ENCODE data around the gene CATSPERZ.

Gene CATSPERZ

GRCh38 chr11:64284962-64285884, 14.9 kb upstream of the CATSPERZ start, which contains the start of gene GPR137:
TSS of gene GPR137 (plus strand) at chr11:64285848. CDS start at chr11:64286525, 677 bp downstream.
- in situ Hi-C loops (cut with MboI; ENCODE audit: low sequenced_read_pairs), result no loop called here

- in situ Hi-C loops (cut with MboI; ENCODE audit: low sequenced_read_pairs), result no loop called here
Observed at GRCh38 chr11:64285885-64286800, 14.0 kb upstream of the CATSPERZ start.

- in situ Hi-C loops (cut with MboI; ENCODE audit: low sequenced_read_pairs), result no loop called here
Observed at GRCh38 chr11:64286801-64287159, 13.4 kb upstream of the CATSPERZ start.

DNA sequence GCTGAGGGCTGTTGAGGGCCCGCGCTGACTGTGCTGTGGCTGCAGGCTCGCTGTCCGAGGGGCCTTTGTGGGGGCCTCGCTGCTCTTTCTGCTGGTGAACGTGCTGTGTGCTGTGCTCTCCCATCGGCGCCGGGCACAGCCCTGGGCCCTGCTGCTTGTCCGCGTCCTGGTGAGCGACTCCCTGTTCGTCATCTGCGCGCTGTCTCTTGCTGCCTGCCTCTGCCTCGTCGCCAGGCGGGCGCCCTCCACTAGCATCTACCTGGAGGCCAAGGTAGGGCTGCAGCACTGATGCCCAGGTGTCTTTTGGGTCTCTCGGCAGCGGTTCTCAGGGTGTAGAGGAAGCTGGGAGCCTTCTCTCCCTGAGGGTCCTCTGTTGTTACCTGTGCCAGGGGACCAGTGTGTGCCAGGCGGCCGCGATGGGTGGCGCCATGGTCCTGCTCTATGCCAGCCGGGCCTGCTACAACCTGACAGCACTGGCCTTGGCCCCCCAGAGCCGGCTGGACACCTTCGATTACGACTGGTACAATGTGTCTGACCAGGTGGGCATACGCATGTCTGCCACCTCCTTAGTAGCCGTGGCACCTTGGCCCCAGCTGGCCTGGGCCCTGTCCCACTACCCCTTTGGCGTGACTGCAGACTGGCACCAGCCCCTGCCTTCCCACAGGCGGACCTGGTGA, 12.3 kb upstream of the CATSPERZ start:
- in situ Hi-C loops (cut with MboI; ENCODE audit: low sequenced_read_pairs), result no loop called here

DNA sequence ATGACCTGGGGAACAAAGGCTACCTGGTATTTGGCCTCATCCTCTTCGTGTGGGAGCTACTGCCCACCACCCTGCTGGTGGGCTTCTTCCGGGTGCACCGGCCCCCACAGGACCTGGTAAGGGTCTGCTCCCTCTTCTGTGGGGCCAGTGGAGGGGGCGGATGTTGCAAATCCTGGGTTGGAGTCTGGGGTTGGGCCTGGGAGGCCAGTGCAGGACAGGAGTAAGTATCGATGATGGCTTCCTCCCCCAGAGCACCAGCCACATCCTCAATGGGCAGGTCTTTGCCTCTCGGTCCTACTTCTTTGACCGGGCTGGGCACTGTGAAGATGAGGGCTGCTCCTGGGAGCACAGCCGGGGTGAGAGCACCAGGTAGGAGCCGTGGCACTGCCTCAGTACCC, 11.8 kb upstream of the CATSPERZ start:
- in situ Hi-C loops (cut with MboI; ENCODE audit: low sequenced_read_pairs), result no loop called here

GRCh38 chr11:64289002-64289564, 11.1 kb upstream of the CATSPERZ start:
- in situ Hi-C loops (cut with MboI; ENCODE audit: low sequenced_read_pairs), result no loop called here

- in situ Hi-C loops (cut with MboI; ENCODE audit: low sequenced_read_pairs), result no loop called here
Observed at GRCh38 chr11:64290352-64291261, 9.6 kb upstream of the CATSPERZ start.

- in situ Hi-C loops (cut with MboI; ENCODE audit: low sequenced_read_pairs), result no loop called here
Observed at GRCh38 chr11:64291262-64291751, 8.9 kb upstream of the CATSPERZ start, which contains the start of gene KCNK4. TSS of gene KCNK4 (plus strand) at chr11:64291302. CDS start at chr11:64293019, 1,717 bp downstream.

GRCh38 chr11:64291752-64292459, 8.3 kb upstream of the CATSPERZ start:
- in situ Hi-C loops (cut with MboI; ENCODE audit: low sequenced_read_pairs), result no loop called here

DNA sequence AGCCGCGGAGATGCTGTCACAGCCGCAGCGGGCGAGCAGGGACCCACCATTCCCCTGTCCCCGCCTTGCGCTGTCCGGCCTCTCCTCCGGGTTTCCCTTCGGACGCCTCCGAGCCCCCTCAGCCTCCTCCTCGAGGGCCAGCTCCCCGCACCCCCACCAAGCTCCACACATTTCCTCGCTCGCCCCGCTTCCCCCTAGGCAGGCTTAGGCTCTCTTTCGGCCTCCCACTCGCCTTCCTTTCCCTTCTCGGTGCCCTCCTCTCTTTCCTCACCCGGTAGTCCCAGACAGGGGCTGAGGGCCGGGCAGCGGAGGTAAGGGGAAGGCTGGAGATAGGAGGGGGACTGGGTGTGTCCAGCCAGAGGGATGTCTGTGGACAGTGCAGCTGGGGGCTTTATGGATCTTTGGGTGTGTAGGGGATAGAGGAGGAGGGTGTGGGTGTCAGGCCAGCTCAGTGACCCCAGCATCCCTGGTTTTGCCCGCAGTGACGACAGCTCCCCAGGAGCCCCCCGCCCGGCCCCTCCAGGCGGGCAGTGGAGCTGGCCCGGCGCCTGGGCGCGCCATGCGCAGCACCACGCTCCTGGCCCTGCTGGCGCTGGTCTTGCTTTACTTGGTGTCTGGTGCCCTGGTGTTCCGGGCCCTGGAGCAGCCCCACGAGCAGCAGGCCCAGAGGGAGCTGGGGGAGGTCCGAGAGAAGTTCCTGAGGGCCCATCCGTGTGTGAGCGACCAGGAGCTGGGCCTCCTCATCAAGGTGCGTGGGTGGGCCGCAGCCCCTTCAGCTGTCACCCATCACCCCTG, 7.5 kb upstream of the CATSPERZ start:
- in situ Hi-C loops (cut with MboI; ENCODE audit: low sequenced_read_pairs), result no loop called here

DNA sequence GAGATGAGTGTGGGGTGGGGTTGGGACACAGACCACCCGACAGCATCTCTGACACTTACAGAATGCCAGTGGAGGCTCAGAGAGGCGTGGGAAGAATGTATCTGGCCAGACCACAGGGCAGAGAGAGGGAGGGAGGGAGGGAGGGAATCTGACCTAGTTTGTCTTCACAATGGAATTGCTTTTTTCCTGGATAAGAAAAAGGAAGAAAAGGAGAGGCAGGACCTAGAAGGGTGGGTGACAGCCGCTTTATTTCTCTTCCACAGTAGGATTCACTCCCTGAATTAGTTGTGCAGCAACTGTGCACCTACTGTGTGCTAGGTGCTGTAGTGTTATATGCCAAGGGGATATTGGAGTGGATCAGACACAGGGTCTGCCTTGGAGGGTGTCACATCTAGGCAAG, 5.4 kb upstream of the CATSPERZ start:
- in situ Hi-C loops (cut with MboI; ENCODE audit: low sequenced_read_pairs), result no loop called here

DNA sequence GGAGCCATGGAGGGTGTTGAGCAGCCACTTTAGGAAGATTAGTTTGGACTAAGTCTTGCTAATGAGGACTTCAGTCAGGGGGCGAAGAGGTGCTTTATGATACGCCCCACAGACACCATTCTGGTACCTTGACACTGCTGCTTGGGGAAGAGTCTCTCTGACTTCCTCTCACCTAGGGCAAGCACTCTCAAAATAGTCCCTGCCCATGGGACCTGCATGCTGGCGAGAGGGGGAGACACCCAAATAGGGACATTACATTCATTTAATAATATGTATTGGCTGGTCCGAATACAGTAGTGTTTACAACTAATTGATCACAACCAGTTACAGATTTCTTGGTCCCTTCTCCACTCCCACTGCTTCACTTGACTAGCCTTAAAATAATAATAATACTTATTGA, 4.4 kb upstream of the CATSPERZ start:
- in situ Hi-C loops (cut with MboI; ENCODE audit: low sequenced_read_pairs), result no loop called here

DNA sequence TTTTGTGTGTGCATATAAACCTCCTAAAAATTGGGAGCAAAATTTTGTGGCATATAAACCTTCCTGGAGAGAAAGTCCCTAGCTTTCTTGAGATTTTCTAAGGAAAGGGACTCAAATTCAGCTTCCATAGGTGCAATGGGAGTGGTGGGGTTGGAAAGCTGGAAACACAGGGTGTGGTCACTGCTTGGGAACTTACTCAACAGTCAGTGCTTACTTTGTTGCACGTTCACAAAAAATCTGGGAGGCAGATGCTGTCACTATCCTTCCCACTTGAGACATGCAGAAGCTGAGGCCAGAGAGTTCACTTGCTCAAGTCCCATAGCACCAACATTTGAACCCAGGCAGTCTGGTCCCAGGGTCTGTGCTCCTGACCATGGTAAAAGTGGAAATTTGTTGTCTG, 3.9 kb upstream of the CATSPERZ start:
- in situ Hi-C loops (cut with MboI; ENCODE audit: low sequenced_read_pairs), result no loop called here

GRCh38 chr11:64296830-64297698, 3.1 kb upstream of the CATSPERZ start:
- in situ Hi-C loops (cut with MboI; ENCODE audit: low sequenced_read_pairs), result no loop called here

GRCh38 chr11:64297699-64298358, 2.3 kb upstream of the CATSPERZ start:
- in situ Hi-C loops (cut with MboI; ENCODE audit: low sequenced_read_pairs), result no loop called here
